ENCODE measurements around the gene ARID5A. TPM values are rescaled to one million over a fixed set of nuclear protein-coding genes. Genes with fewer than 3 reads are reported as not detected.

ARID5A gene
- 32.8 TPM for total RNA-seq
- long read RNA-seq, transcript ARID5A-202 (6 exons, 2,038 nt): minor isoform, 18 of 91 reads
- long read RNA-seq, transcript ARID5A-201 (7 exons, 2,188 nt): major isoform, 42 of 91 reads
- long read RNA-seq, partial matches to known transcripts: 7 of 91 reads
- long read RNA-seq, other reads (novel, unspliced or antisense): 20 of 91 reads

GRCh38 chr2:96536445-96537065 is at the start of gene ARID5A:
TSS of gene ARID5A (plus strand) at chr2:96536752. CDS start at chr2:96536827, 75 bp downstream.
- DNase-seq (peak; percentile 98), ATAC-seq (peak; percentile 86)
- Histone ChIP-seq H3K4me1 (peaks cover 61% of the 10 kb centered on the region), H3K4me3 (peak within 1 kb of the TSS; percentile 92), H3K27me3 (no peaks in the 10 kb centered on the region), H3K27ac (peak within 1 kb of the TSS; percentile 95), H3K36me3 (peaks cover 4% of the 10 kb centered on the region), H3K9me3 (no peaks in the 10 kb centered on the region)
- TF ChIP-seq CTCF (IDR thresholded peaks at IDR 0.05): peak; percentile 51
- intact Hi-C loops (cut with DNase I): no loop called here

GRCh38 chr2:96489261-96489660 is 47.3 kb upstream of the ARID5A start:
- ATAC-seq (no peak), DNase-seq (no peak)
- Histone ChIP-seq H3K36me3 (no peaks in the 10 kb centered on the region), H3K4me3 (no peak overlapping the region), H3K4me1 (peaks cover 7% of the 10 kb centered on the region), H3K9me3 (no peaks in the 10 kb centered on the region), H3K27ac (no peak overlapping the region), H3K27me3 (no peaks in the 10 kb centered on the region)
- TF ChIP-seq CTCF (IDR thresholded peaks at IDR 0.05): no peak
- intact Hi-C loops (cut with DNase I): no loop called here

GRCh38 chr2:96489663-96490062 is 46.9 kb upstream of the ARID5A start:
- intact Hi-C loops (cut with DNase I): no loop called here
- ATAC-seq (peak; percentile 58), DNase-seq (no peak)
- H3K36me3 ChIP-seq: no peaks in the 10 kb centered on the region
- H3K4me1 ChIP-seq: peaks cover 7% of the 10 kb centered on the region
- TF ChIP-seq CTCF (IDR thresholded peaks at IDR 0.05): no peak
- H3K27me3 ChIP-seq: no peaks in the 10 kb centered on the region
- no peak overlapping the region for H3K4me3 ChIP-seq
- no peak overlapping the region for H3K27ac ChIP-seq
- H3K9me3 ChIP-seq: no peaks in the 10 kb centered on the region

GRCh38 chr2:96491860-96492497 is 44.6 kb upstream of the ARID5A start:
- Histone ChIP-seq H3K4me3 (no peak overlapping the region), H3K9me3 (no peaks in the 10 kb centered on the region), H3K4me1 (no peaks in the 10 kb centered on the region), H3K36me3 (no peaks in the 10 kb centered on the region), H3K27me3 (no peaks in the 10 kb centered on the region), H3K27ac (no peak overlapping the region)
- no peak for ATAC-seq
- DNase-seq: no peak
- intact Hi-C loops (cut with DNase I): no loop called here
- no peak for TF ChIP-seq CTCF (IDR thresholded peaks at IDR 0.05)

GRCh38 chr2:96493072-96493471 is 43.5 kb upstream of the ARID5A start:
- Histone ChIP-seq H3K27ac (no peak overlapping the region), H3K27me3 (no peaks in the 10 kb centered on the region), H3K36me3 (no peaks in the 10 kb centered on the region), H3K9me3 (no peaks in the 10 kb centered on the region), H3K4me1 (no peaks in the 10 kb centered on the region), H3K4me3 (no peak overlapping the region)
- TF ChIP-seq CTCF (IDR thresholded peaks at IDR 0.05): no peak
- intact Hi-C loops (cut with DNase I): no loop called here
- no peak for ATAC-seq
- no peak for DNase-seq

Data from upper lobe of right lung (tissue), 1 donor.